GM18502 (cell line): ENCODE results near the gene KCTD17.

Experiments
- ATAC-seq: cut with Tn5 transposase; IDR thresholded peaks from one replicate; pipeline ENCODE4 v1.9.1; 2021; ENCODE audit warnings: mild to moderate bottlenecking; ENCODE audit not compliant: unreplicated experiment, poor library complexity

The KCTD17 gene

DNA sequence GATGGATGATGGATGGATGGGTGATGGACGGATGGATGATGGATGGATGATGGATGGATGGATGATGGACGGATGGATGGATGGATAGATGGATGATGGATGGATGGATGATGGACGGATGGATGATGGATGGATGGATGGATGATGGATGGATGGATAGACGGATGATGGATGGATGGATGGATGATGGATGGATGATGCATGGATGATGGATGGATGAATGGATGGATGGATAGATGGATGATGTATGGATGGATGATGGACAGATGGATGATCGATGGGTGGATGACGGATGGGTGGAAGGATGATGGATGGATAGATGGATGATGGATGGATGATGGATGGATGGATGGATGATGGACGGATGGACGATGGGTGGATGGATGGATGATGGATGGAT lies 21.1 kb downstream of the KCTD17 start:
- no peak for ATAC-seq

DNA sequence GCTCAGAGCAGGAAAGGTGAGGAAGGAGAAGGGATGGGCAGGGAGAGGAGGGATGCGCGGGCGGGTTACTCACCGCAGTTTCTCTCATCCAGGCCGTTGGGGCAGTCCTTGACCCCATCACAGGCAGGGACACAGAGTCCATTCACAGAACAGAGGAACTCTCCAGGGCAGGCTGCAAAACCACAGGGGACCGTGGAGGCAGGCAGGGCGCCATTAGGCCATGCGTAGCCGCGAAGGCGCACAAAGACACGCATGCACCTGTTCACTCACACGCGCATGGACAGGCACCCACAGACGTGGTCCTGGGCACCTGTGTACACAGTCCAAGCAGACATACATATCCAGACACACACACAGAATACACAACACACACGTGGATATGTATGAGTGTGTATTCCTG lies 23.0 kb downstream of the KCTD17 start:
- ATAC-seq = no peak

- ATAC-seq = no peak
These were observed 23.5 kb downstream of the KCTD17 start for GRCh38 chr22:37075046-37075445.

GRCh38 chr22:37075822-37076433 lies 24.4 kb downstream of the KCTD17 start:
- ATAC-seq = no peak

GRCh38 chr22:37077802-37078448 lies 26.4 kb downstream of the KCTD17 start:
- ATAC-seq = no peak

DNA sequence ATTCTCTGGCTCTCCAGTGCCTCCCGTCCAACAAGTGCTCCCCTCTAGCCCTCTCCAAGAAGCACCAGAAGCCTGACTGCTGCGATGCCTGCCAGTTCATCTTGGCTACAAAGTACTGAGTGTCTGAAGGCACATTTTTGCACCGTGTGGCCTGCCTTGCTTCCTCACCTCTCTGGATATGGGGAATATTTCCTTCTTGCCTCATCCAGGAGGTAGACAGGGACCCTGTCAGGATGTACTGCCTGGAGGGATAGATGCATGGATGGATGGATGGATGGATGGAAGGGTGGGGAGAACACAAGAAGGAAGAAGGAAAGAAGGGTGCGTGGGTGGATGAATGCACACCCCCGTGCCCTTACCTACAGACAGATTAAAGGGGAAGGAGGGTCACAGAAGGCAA lies 27.6 kb downstream of the KCTD17 start:
- ATAC-seq = no peak

GRCh38 chr22:37079668-37080171 lies 28.2 kb downstream of the KCTD17 start:
- ATAC-seq = no peak

GRCh38 chr22:37080438-37080837 lies 28.9 kb downstream of the KCTD17 start:
- ATAC-seq = no peak

DNA sequence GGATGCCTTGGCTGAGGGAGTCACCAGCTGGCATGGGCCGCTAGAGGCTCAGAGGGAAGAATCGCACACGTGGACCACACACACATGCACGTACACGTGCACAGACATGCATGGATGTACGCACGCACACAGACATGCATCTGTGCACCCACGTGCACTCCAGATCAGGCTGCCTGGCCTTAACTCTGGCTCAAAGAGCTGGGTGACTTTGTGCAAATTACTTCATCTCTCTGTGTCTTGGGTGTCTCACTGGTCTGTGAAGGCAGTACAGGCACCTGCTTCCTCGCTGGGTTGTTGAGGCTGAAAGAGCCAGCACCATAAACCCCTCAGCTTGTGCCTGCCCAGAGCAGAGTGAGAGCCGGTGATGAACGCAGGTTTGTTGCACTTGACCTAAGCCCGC lies 29.3 kb downstream of the KCTD17 start:
- no peak for ATAC-seq

DNA sequence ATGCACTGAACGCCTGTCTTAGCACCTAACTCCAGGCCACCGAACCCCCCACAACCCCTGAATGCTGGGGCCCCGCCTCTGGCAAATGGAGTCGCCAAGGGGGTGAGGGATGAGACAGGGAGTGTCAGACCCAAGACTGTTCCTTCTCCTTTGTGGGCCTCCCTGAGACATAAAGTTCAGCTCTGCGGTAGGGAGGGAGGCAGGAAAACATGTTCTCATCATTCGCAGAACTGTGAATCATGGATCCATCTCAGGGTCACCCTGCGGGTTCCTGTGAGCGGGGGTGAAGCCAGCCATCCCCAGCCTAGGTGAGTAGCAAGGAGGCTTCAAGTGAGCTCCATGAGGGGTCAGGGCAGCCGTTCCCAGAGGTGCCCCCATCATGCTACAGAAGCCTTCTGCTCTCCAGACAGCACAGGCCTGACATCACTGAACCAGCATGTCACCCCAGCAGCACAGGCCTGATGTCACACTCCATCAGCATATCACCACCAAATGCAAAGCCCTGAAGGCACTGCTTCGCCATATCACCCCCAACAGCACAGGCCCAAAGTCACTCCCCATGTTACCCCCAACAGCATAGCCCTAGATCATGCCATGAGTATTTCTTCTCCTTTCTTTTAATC lies 30.8 kb downstream of the KCTD17 start:
- ATAC-seq = no peak

GRCh38 chr22:37083914-37084313 lies 32.4 kb downstream of the KCTD17 start:
- no peak for ATAC-seq

GRCh38 chr22:37084385-37084784 lies 32.8 kb downstream of the KCTD17 start:
- ATAC-seq = no peak

DNA sequence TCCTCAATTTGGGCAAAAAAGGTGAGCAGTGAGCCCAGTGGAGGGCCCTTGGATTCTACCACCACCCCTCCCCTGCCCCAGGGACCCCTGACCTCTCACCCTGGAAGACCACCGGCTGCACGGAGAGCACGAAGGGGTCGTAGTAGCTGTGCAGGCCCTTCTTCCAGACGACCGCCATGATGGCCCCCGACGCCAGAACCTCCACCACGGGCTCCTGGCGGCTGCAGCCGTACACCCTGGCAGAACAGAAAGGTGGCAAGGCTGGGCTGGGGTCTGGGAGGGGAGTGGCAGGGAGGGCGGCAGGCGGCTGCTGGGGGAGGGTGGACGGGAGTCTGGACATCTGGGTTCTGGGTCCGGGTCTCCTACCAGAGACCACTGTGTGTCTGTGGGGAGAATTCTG lies 34.6 kb downstream of the KCTD17 start:
- ATAC-seq = no peak

DNA sequence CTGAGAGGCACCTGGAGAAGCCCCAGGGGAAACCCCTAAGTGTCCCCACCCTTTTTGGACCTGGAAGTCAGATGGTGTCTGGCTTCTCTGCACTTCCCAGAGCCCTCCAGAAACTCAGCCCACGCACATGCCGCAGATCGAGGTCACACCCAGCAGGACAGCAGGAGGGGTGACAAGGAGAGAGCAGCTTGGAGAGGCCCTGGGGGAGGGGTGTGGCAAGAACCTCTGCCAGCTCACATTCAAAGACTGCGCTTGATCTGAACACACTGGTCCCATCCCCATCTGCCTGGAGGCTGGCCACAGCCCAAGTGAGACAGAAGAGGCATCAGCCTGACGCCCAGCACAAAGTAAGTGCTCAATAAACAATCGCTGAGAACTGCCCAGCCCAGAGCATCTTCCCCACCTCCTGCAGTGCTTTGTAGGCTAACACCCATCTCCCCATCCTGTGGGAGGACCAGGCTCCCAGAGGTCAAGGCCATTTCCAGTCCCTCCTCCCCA lies 36.6 kb downstream of the KCTD17 start:
- ATAC-seq = no peak

DNA sequence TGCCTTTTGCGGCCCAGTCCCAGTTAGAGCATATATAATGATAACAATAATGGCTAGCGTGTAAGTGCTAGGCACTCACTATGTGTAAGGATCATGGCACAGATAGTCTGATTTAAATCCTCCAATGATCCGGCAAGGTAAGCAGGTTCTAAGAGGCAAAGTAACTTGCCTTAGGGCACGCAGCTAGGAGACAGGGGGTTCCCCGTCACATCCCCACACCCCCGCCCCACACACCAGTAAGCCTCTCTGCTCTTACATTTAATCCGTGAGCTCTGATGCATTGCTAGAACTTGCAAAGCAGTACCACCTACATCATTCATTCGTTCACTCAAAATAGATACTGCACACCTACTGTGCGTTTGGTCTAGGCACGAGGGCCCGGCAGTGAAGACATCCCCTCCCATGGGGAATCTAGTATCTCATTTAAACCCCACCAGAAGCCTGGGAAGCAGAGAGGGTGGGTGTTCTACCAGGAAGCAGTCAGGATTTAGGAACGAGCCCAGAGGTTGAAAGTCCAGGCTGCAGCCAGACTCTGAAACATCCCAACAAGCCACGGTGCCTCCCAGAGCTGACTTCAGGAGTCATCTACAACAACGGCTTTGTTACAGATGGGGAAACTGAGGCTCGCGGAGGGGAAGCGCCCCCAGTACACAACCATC lies 37.3 kb downstream of the KCTD17 start:
- ATAC-seq = no peak

- no peak for ATAC-seq
These were observed 37.9 kb downstream of the KCTD17 start for GRCh38 chr22:37089434-37089833.

DNA sequence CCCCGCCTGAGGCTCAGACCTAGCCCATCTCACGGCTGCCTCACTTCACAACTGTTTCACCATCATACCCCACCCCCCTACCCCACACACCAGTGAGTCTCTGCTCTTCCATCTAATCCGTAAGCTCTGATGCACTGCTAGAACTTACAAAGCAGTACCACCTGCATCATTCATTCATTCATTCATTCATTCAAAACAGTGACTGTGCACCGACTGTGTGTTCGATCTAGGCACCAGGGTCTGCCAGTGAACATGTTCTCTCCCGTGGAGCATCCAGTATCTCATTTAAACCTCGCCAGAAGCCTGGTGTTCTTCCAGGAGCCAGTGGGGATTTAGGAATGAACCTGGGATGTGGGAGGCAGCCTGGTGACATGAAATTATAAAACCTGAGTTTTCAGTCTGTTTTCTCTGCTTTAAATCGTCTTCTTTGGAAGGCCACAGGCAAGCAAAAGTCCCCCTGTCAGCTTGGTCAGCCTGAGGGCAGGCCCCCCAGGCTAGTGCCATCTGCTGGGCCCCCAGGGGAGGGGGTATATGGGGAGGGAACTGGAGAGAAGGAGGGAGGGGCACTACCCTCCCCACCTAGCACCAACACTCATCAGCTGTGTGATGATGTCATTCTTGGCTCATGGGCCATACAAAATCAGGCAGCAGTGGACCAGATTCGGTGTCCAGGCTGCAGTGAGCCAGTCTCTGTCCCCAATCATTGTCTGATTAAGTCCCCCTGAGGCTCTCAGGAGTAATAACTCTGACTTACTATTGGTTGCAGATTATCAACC lies 39.6 kb downstream of the KCTD17 start:
- no peak for ATAC-seq

DNA sequence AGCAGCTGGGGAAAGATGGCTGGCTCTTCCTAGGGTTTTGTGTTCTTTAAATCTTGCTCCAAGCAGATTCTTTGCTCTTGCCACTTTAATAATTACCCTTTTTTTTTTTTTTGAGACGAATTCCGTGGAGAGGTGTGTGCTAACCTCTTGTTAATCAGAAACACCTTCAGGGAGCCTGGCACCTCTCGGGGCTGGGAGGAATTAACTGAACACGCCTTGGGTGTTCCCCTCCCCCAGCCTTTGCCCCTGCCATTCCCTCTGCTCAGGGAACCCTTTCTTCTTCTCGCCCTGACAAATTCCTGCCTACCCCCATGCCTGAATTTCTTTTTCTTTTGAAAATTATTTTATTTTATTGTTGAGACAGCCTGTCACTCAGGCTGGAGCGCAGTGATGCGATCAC lies 40.5 kb downstream of the KCTD17 start:
- ATAC-seq = no peak

GRCh38 chr22:37092997-37093396 lies 41.5 kb downstream of the KCTD17 start:
- no peak for ATAC-seq

DNA sequence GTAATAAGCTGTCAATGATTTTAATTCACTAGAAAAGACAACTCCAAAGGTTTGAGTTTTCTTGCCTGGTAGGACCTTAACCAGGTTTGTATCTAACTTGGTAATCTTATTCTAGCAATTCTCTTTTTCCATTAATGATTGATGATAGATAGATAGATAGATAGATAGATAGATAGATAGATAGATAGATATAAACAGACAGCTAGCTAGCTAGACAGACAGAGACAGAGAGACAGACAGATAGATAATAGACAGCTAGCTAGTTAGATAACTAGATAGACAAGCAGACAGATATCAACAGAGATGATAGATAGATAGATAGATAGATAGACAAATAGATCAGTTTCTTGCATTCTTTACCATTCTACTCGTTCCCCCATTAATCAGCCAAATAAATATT lies 42.7 kb downstream of the KCTD17 start:
- no peak for ATAC-seq
